IPS-18c (cell line): Measurements from ENCODE around the gene TNFRSF8.

ENCODE experiments used
- H3K4me3 ChIP-seq: 2 replicates; pipeline ENCODE4 v1.7.0; 2013; ENCODE audit warnings: low read depth, mild to moderate bottlenecking, low read length, moderate library complexity; ENCODE audit not compliant: insufficient read depth
- H3K9me3 ChIP-seq: one replicate; pipeline ENCODE4 v1.6.1; 2013; ENCODE audit warnings: mild to moderate bottlenecking, low read length, moderate library complexity; ENCODE audit not compliant: control insufficient read depth, insufficient read depth

Gene TNFRSF8

GRCh38 chr1:12055259-12055658 lies 7.8 kb upstream of the TNFRSF8 start:
- Histone ChIP-seq H3K9me3 (no peaks in the 10 kb centered on the region), H3K4me3 (no peak overlapping the region)

- H3K9me3 ChIP-seq: no peaks in the 10 kb centered on the region
- H3K4me3 ChIP-seq: no peak overlapping the region
These were observed 6.7 kb upstream of the TNFRSF8 start for GRCh38 chr1:12056331-12056841.

- Histone ChIP-seq H3K9me3 (no peaks in the 10 kb centered on the region), H3K4me3 (no peak overlapping the region)
These were observed 5.7 kb upstream of the TNFRSF8 start for GRCh38 chr1:12057382-12057781.

GRCh38 chr1:12057940-12058687 lies 5.0 kb upstream of the TNFRSF8 start:
- Histone ChIP-seq H3K9me3 (no peaks in the 10 kb centered on the region), H3K4me3 (no peak overlapping the region)

GRCh38 chr1:12059226-12059625 lies 3.9 kb upstream of the TNFRSF8 start:
- H3K9me3 ChIP-seq: no peaks in the 10 kb centered on the region

GRCh38 chr1:12059722-12060464 lies 3.2 kb upstream of the TNFRSF8 start:
- no peak overlapping the region for H3K4me3 ChIP-seq

More at GRCh38 chr1:12059226-12059625, 3.9 kb upstream of the TNFRSF8 start:
- no peak overlapping the region for H3K4me3 ChIP-seq

GRCh38 chr1:12060500-12060899 lies 2.6 kb upstream of the TNFRSF8 start:
- Histone ChIP-seq H3K9me3 (no peaks in the 10 kb centered on the region), H3K4me3 (no peak overlapping the region)

More at GRCh38 chr1:12059722-12060464, 3.2 kb upstream of the TNFRSF8 start:
- no peaks in the 10 kb centered on the region for H3K9me3 ChIP-seq

GRCh38 chr1:12064073-12064969 lies 1.2 kb downstream of the TNFRSF8 start:
- peak overlapping the region; percentile 68 for H3K4me3 ChIP-seq
- no peaks in the 10 kb centered on the region for H3K9me3 ChIP-seq

GRCh38 chr1:12065872-12066271 lies 2.8 kb downstream of the TNFRSF8 start:
- H3K4me3 ChIP-seq: no peak overlapping the region
- no peaks in the 10 kb centered on the region for H3K9me3 ChIP-seq

- H3K4me3 ChIP-seq: no peak overlapping the region; the same call in 1 of the 2 replicates
- no peaks in the 10 kb centered on the region for H3K9me3 ChIP-seq
These were observed 5.1 kb downstream of the TNFRSF8 start for GRCh38 chr1:12067900-12068821.

- H3K9me3 ChIP-seq: no peaks in the 10 kb centered on the region
- no peak overlapping the region for H3K4me3 ChIP-seq
These were observed 6.6 kb downstream of the TNFRSF8 start for GRCh38 chr1:12069623-12070244.

GRCh38 chr1:12071892-12072291 lies 8.8 kb downstream of the TNFRSF8 start:
- H3K9me3 ChIP-seq: no peaks in the 10 kb centered on the region
- H3K4me3 ChIP-seq: no peak overlapping the region

GRCh38 chr1:12072741-12073140 lies 9.6 kb downstream of the TNFRSF8 start:
- H3K9me3 ChIP-seq: no peaks in the 10 kb centered on the region
- H3K4me3 ChIP-seq: no peak overlapping the region

GRCh38 chr1:12073796-12074195 lies 10.7 kb downstream of the TNFRSF8 start:
- Histone ChIP-seq H3K9me3 (no peaks in the 10 kb centered on the region), H3K4me3 (no peak overlapping the region)

- Histone ChIP-seq H3K4me3 (no peak overlapping the region), H3K9me3 (no peaks in the 10 kb centered on the region)
These were observed 12.4 kb downstream of the TNFRSF8 start for GRCh38 chr1:12075195-12076114.
